HepG2 (cell line): ENCODE results near the gene SPRYD3. TPM values are rescaled to one million over a fixed set of nuclear protein-coding genes. Genes with fewer than 3 reads are reported as not detected.

Experiments used
- HNF4G ChIP-seq, 2 experiments: sonication (generic) in 1 of 2; formaldehyde crosslinking in 1 of 2; IDR thresholded peaks; 2 replicates each; pipeline versions ENCODE4 v1.4.0 to v1.6.1; 2011 to 2020; ENCODE audit warnings: borderline replicate concordance in 2 of 2, low read depth in 2 of 2, mild to moderate bottlenecking in 2 of 2, low read length in 1 of 2, missing genetic modification reagents in 1 of 2, moderate library complexity in 1 of 2
- MED13 ChIP-seq: sonication (generic); formaldehyde crosslinking; IDR thresholded peaks from 2 replicates; pipeline ENCODE4 v1.5.0; 2020; ENCODE audit warnings: missing genetic modification reagents
- NCOA2 ChIP-seq: sonication (generic); formaldehyde crosslinking; IDR thresholded peaks from 2 replicates; pipeline ENCODE4 v1.8.0; 2022; ENCODE audit warnings: inconsistent platforms
- TBX3 ChIP-seq: fragments of 450-650 bp; IDR thresholded peaks from 2 replicates; pipeline ENCODE4 v1.6.1; 2017; ENCODE audit warnings: antibody characterized with exemption, mild to moderate bottlenecking, inconsistent platforms, borderline replicate concordance
- ZNF10 ChIP-seq: sonication (generic); formaldehyde crosslinking; IDR thresholded peaks from 2 replicates; pipeline ENCODE4 v1.4.0; 2020; ENCODE audit warnings: mild to moderate bottlenecking, low read depth, missing genetic modification reagents, borderline replicate concordance
- ZNF34 ChIP-seq: sonication (generic); formaldehyde crosslinking; IDR thresholded peaks from 2 replicates; pipeline ENCODE4 v1.4.0; 2020; ENCODE audit warnings: mild to moderate bottlenecking, missing genetic modification reagents, borderline replicate concordance
- ZNF550 ChIP-seq: sonication (generic); formaldehyde crosslinking; IDR thresholded peaks from 2 replicates; pipeline ENCODE4 v1.4.0; 2020; ENCODE audit warnings: mild to moderate bottlenecking, missing genetic modification reagents, borderline replicate concordance
- ZNF615 ChIP-seq: sonication (generic); formaldehyde crosslinking; IDR thresholded peaks from 2 replicates; pipeline ENCODE4 v1.5.0; 2020; ENCODE audit warnings: mild to moderate bottlenecking, missing genetic modification reagents, borderline replicate concordance
- ZNF790 ChIP-seq: sonication (generic); formaldehyde crosslinking; IDR thresholded peaks from 2 replicates; pipeline ENCODE4 v1.8.0; 2022; ENCODE audit warnings: missing genetic modification reagents, mild to moderate bottlenecking, borderline replicate concordance
- polyA plus RNA-seq, 8 experiments: library from polyadenylated mRNA; depleted of rRNA in 3 of 8; stranded (reverse) in 7 of 8; unstranded in 1 of 8; fragments of >200 nt; fragmentation: Illumina TruSeq in 4 of 8; extraction: Trizol in 4 of 8; gene quantifications; 2 replicates each; pipeline versions ENCODE4 v1.2.1 to v1.2.3, GENCODE V29; 2011 to 2016; ENCODE audit warnings: low read depth in 4 of 8, missing spikeins in 1 of 8, mixed read lengths in 1 of 8; ENCODE audit not compliant: insufficient read depth in 1 of 8
- total RNA-seq, 5 experiments: library from RNA; depleted of rRNA; stranded (reverse); fragments of >200 nt; fragmentation: Illumina TruSeq; extraction: Trizol; gene quantifications; 2 replicates each; pipeline ENCODE4 v1.2.3, GENCODE V29; 2016; ENCODE audit warnings: low read depth in 1 of 5
- TF ChIP-seq, protein P1 (sequence below), 2 experiments: sonication (generic) in 1 of 2; formaldehyde crosslinking in 1 of 2; IDR thresholded peaks; 2 replicates each; pipeline versions ENCODE4 v1.6.1 to v1.9.0; 2014 to 2022; ENCODE audit warnings: antibody characterized with exemption in 1 of 2, borderline replicate concordance in 1 of 2, inconsistent platforms in 1 of 2, low read depth in 1 of 2, missing genetic modification reagents in 1 of 2
- TF ChIP-seq, protein P2 (sequence below): sonication (generic); formaldehyde crosslinking; IDR thresholded peaks from 2 replicates; pipeline ENCODE4 v1.5.0; 2020; ENCODE audit warnings: missing genetic modification reagents
- TF ChIP-seq, protein P3 (sequence below): sonication (generic); formaldehyde crosslinking; IDR thresholded peaks from 2 replicates; pipeline ENCODE4 v1.4.0; 2020; ENCODE audit warnings: missing genetic modification reagents, borderline replicate concordance
- TF ChIP-seq, protein P4 (sequence below): IDR thresholded peaks from 2 replicates; pipeline ENCODE4 v1.6.1; 2018; ENCODE audit warnings: missing genetic modification reagents
- TF ChIP-seq, protein P5 (sequence below): sonication (generic); formaldehyde crosslinking; IDR thresholded peaks from 2 replicates; pipeline ENCODE4 v1.4.0; 2020; ENCODE audit warnings: mild to moderate bottlenecking, missing genetic modification reagents, borderline replicate concordance

Gene SPRYD3
- total and polyA plus RNA-seq, 2 of the 13 experiments (the other 11 are each of a cell fraction or from before 2014, with no cell fraction given): 9.0 to 9.2 TPM

DNA sequence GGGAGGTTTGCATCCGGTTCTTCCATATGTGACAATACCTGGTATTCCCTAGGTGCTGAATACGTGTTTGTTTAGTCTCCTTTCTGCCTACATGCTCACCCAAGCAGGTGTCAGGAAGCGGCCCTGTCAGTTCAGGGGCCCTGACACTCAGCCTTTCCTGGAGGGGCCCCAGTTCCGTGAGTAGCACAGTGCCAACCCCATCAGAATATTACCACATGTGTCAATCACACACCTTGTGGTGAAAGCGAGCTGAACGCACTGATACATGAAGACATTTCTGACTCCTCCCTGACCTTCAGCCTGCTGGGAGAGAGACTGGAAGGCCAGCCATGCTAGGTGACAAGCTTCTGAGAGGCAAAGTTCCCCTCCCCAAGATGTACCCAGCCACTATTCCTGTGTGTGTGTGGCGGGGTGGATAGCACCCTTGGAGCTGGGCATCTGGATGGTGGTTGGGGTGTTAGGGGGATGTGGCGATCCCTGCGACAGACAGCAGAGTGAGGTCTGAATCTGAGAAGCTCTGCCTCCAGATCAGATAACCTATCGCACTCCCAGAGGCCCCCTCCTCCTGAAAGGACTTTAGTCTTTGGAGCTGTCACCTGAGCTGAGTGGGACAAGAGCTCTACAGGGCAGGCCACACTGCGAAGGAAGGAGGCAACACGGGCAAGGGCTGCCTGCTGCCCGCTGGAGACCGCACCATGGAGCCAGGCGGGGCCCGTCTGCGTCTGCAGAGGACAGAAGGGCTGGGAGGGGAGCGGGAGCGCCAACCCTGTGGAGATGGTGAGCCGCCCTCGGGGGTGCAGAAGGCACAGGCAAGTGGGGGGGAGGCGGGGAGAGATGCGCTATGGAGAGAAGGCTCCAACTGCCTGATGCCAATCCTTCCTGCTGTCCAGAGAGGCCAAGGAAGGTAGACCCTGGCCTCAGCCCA is 24.0 kb upstream of the SPRYD3 start, which contains the start of gene SOAT2 (continued):
- TF ChIP-seq, protein P1, sequence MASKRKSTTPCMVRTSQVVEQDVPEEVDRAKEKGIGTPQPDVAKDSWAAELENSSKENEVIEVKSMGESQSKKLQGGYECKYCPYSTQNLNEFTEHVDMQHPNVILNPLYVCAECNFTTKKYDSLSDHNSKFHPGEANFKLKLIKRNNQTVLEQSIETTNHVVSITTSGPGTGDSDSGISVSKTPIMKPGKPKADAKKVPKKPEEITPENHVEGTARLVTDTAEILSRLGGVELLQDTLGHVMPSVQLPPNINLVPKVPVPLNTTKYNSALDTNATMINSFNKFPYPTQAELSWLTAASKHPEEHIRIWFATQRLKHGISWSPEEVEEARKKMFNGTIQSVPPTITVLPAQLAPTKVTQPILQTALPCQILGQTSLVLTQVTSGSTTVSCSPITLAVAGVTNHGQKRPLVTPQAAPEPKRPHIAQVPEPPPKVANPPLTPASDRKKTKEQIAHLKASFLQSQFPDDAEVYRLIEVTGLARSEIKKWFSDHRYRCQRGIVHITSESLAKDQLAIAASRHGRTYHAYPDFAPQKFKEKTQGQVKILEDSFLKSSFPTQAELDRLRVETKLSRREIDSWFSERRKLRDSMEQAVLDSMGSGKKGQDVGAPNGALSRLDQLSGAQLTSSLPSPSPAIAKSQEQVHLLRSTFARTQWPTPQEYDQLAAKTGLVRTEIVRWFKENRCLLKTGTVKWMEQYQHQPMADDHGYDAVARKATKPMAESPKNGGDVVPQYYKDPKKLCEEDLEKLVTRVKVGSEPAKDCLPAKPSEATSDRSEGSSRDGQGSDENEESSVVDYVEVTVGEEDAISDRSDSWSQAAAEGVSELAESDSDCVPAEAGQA (IDR thresholded peaks at IDR 0.05; ENCODE audit: low read depth): peak; percentile 19; the same call in 1 of the 2 replicates
- TF ChIP-seq, protein P1 (CRISPR knock-in tag; IDR thresholded peaks at IDR 0.05; ENCODE audit: borderline replicate concordance): no peak
- TF ChIP-seq NCOA2 (no peak; the same call in 1 of the 2 replicates), ZNF34 (CRISPR knock-in tag) (peak; percentile 81; the same call in 1 of the 2 replicates), MED13 (no peak), TBX3 (peak; percentile 59; the same call in 1 of the 2 replicates), HNF4G (IDR thresholded peaks at IDR 0.05; ENCODE audit: borderline replicate concordance, low read depth, low read length) (peak; percentile 85), HNF4G (CRISPR knock-in tag; IDR thresholded peaks at IDR 0.05; ENCODE audit: borderline replicate concordance, low read depth) (no peak; the same call in 1 of the 2 replicates), ZNF550 (CRISPR knock-in tag) (no peak), ZNF615 (CRISPR knock-in tag) (no peak), ZNF10 (no peak), ZNF790 (CRISPR knock-in tag) (no peak)
- TF ChIP-seq, protein P2, sequence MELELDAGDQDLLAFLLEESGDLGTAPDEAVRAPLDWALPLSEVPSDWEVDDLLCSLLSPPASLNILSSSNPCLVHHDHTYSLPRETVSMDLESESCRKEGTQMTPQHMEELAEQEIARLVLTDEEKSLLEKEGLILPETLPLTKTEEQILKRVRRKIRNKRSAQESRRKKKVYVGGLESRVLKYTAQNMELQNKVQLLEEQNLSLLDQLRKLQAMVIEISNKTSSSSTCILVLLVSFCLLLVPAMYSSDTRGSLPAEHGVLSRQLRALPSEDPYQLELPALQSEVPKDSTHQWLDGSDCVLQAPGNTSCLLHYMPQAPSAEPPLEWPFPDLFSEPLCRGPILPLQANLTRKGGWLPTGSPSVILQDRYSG (CRISPR knock-in tag): no peak
- TF ChIP-seq, protein P3, sequence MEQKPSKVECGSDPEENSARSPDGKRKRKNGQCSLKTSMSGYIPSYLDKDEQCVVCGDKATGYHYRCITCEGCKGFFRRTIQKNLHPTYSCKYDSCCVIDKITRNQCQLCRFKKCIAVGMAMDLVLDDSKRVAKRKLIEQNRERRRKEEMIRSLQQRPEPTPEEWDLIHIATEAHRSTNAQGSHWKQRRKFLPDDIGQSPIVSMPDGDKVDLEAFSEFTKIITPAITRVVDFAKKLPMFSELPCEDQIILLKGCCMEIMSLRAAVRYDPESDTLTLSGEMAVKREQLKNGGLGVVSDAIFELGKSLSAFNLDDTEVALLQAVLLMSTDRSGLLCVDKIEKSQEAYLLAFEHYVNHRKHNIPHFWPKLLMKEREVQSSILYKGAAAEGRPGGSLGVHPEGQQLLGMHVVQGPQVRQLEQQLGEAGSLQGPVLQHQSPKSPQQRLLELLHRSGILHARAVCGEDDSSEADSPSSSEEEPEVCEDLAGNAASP (CRISPR knock-in tag): peak; percentile 24; the same call in 1 of the 2 replicates
- TF ChIP-seq, protein P4, sequence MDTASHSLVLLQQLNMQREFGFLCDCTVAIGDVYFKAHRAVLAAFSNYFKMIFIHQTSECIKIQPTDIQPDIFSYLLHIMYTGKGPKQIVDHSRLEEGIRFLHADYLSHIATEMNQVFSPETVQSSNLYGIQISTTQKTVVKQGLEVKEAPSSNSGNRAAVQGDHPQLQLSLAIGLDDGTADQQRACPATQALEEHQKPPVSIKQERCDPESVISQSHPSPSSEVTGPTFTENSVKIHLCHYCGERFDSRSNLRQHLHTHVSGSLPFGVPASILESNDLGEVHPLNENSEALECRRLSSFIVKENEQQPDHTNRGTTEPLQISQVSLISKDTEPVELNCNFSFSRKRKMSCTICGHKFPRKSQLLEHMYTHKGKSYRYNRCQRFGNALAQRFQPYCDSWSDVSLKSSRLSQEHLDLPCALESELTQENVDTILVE (CRISPR knock-in tag): no peak; the same call in 1 of the 2 replicates
- TF ChIP-seq, protein P5, sequence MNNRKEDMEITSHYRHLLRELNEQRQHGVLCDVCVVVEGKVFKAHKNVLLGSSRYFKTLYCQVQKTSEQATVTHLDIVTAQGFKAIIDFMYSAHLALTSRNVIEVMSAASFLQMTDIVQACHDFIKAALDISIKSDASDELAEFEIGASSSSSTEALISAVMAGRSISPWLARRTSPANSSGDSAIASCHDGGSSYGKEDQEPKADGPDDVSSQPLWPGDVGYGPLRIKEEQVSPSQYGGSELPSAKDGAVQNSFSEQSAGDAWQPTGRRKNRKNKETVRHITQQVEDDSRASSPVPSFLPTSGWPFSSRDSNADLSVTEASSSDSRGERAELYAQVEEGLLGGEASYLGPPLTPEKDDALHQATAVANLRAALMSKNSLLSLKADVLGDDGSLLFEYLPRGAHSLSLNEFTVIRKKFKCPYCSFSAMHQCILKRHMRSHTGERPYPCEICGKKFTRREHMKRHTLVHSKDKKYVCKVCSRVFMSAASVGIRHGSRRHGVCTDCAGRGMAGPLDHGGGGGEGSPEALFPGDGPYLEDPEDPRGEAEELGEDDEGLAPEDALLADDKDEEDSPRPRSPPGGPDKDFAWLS: no peak
